GM06990 (cell line): Measurements from ENCODE around the gene TROAP.

ENCODE experiments used
- DNase-seq: peaks from one replicate; pipeline ENCODE4 v3.0.0-alpha.2; 2011; ENCODE audit not compliant: insufficient read length; ENCODE audit errors: extremely low read depth
- H3K27me3 ChIP-seq: replicated peaks from 2 replicates; pipeline ENCODE4 v1.6.0; 2011; ENCODE audit warnings: low read length; ENCODE audit not compliant: control insufficient read depth, insufficient read depth
- H3K36me3 ChIP-seq: 2 replicates; pipeline ENCODE4 v1.5.1; 2011; ENCODE audit warnings: low read length; ENCODE audit not compliant: control insufficient read depth, insufficient read depth
- H3K4me3 ChIP-seq: replicated peaks from 2 replicates; pipeline ENCODE4 v1.5.1; 2011; ENCODE audit warnings: low read depth, mild to moderate bottlenecking, control low read depth, low read length
- TF ChIP-seq, protein P1 (sequence below): IDR thresholded peaks from 2 replicates; pipeline ENCODE4 v1.5.1; 2011; ENCODE audit warnings: low read length, control low read depth, mild to moderate bottlenecking, inconsistent platforms; ENCODE audit not compliant: insufficient read depth, poor library complexity, severe bottlenecking

The TROAP gene

GRCh38 chr12:49293056-49293956 lies 29.7 kb upstream of the TROAP start:
- no peak for DNase-seq

GRCh38 chr12:49294086-49294803 lies 28.8 kb upstream of the TROAP start:
- TF ChIP-seq, protein P1, sequence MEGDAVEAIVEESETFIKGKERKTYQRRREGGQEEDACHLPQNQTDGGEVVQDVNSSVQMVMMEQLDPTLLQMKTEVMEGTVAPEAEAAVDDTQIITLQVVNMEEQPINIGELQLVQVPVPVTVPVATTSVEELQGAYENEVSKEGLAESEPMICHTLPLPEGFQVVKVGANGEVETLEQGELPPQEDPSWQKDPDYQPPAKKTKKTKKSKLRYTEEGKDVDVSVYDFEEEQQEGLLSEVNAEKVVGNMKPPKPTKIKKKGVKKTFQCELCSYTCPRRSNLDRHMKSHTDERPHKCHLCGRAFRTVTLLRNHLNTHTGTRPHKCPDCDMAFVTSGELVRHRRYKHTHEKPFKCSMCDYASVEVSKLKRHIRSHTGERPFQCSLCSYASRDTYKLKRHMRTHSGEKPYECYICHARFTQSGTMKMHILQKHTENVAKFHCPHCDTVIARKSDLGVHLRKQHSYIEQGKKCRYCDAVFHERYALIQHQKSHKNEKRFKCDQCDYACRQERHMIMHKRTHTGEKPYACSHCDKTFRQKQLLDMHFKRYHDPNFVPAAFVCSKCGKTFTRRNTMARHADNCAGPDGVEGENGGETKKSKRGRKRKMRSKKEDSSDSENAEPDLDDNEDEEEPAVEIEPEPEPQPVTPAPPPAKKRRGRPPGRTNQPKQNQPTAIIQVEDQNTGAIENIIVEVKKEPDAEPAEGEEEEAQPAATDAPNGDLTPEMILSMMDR: no peak
- no peak for DNase-seq
- Histone ChIP-seq H3K36me3 (no peaks in the 10 kb centered on the region), H3K27me3 (peaks cover 6% of the 10 kb centered on the region; the same call in 1 of the 2 replicates), H3K4me3 (no peak overlapping the region)

More at GRCh38 chr12:49293056-49293956, 29.7 kb upstream of the TROAP start:
- Histone ChIP-seq H3K27me3 (peaks cover 6% of the 10 kb centered on the region; the same call in 1 of the 2 replicates), H3K36me3 (no peaks in the 10 kb centered on the region), H3K4me3 (no peak overlapping the region)
- TF ChIP-seq, protein P1: no peak

- no peak overlapping the region for H3K4me3 ChIP-seq
- TF ChIP-seq, protein P1: no peak
- H3K27me3 ChIP-seq: peaks cover 6% of the 10 kb centered on the region; the same call in 1 of the 2 replicates
- no peak for DNase-seq
- no peaks in the 10 kb centered on the region for H3K36me3 ChIP-seq
Measured at GRCh38 chr12:49294804-49295081, 28.3 kb upstream of the TROAP start.

DNA sequence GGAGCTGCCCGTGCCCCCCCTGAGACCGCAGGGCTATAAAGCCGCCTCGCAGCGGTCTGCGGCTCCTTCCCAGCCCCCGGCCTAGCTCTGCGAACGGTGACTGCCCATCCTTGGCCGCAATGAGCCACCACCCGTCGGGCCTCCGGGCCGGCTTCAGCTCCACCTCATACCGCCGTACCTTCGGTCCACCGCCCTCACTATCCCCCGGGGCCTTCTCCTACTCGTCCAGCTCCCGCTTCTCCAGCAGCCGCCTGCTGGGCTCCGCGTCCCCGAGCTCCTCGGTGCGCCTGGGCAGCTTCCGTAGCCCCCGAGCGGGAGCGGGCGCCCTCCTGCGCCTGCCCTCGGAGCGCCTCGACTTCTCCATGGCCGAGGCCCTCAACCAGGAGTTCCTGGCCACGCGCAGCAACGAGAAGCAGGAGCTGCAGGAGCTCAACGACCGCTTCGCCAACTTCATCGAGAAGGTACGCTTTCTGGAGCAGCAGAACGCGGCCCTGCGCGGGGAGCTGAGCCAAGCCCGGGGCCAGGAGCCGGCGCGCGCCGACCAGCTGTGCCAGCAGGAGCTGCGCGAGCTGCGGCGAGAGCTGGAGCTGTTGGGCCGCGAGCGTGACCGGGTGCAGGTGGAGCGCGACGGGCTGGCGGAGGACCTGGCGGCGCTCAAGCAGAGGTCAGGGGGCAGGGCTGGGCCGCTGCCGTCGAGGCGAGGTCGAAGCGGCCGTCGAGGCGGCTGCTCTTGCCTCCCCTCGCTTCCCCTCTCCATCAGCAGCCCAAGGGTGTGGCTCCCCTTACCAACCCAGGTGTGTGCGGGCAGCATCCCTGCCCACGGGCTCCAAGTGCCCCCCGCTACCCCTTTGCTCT lies 27.7 kb upstream of the TROAP start, which contains the start of gene PRPH:
Gene PRPH, plus strand, starts transcription at position 66 of the 855 bp plus-strand sequence. Its CDS starts 54 bp downstream, at position 120.
- peak; percentile 28 for DNase-seq
- H3K27me3 ChIP-seq: peaks cover 6% of the 10 kb centered on the region; the same call in 1 of the 2 replicates
- no peak within 1 kb of the TSS for H3K4me3 ChIP-seq
- no peaks in the 10 kb centered on the region for H3K36me3 ChIP-seq
- TF ChIP-seq, protein P1: peak; percentile 4

GRCh38 chr12:49296034-49296835 lies 26.8 kb upstream of the TROAP start:
- no peaks in the 10 kb centered on the region for H3K36me3 ChIP-seq
- peaks cover 6% of the 10 kb centered on the region; the same call in 1 of the 2 replicates for H3K27me3 ChIP-seq
- TF ChIP-seq, protein P1: peak; percentile 94
- DNase-seq: peak; percentile 62
- peak overlapping the region; percentile 40; the same call in 1 of the 2 replicates for H3K4me3 ChIP-seq
